Panc1 (cell line): ENCODE measurements around the gene ADIPOR2. TPM values are rescaled to one million over a fixed set of nuclear protein-coding genes. Genes with fewer than 3 reads are reported as not detected.

Experiments
- ATAC-seq: fragments of 200-7000 bp; cut with Tn5 transposase; 2 replicates; pipeline ENCODE4 v1.9.1; 2020; ENCODE audit warnings: mild to moderate bottlenecking, moderate library complexity
- BruUV-seq: library from RNA; stranded (reverse); fragments of 400-500 nt; replicated peaks from 2 replicates; lab custom pipeline; 2021; lab: Mats Ljungman, UMichigan
- CTCF ChIA-PET: fragments of 300-600 bp; sonication (Branson Sonifier 250); formaldehyde crosslinking; loops from one replicate; lab custom pipeline; 2022; ENCODE audit warnings: antibody characterized with exemption; lab: Charles Lee
- POLR2A ChIA-PET: fragments of 300-600 bp; sonication (Branson Sonifier 250); formaldehyde crosslinking; loops from one replicate; lab custom pipeline; 2022; ENCODE audit warnings: antibody characterized with exemption; lab: Charles Lee
- DNase-seq: peaks from one replicate; pipeline ENCODE4 v3.0.0-alpha.2; 2010; ENCODE audit warnings: low read depth, low spot score
- H3K27ac ChIP-seq: 2 replicates; pipeline ENCODE4 v1.5.1; 2011; ENCODE audit warnings: mild to moderate bottlenecking, low read length, inconsistent platforms
- H3K27me3 ChIP-seq: fragments of 200-500 bp; sonication (Bioruptor generic); 2 replicates; pipeline ENCODE4 v1.6.0; 2014; ENCODE audit warnings: low read length, inconsistent platforms; ENCODE audit not compliant: control insufficient read depth, insufficient read depth
- H3K36me3 ChIP-seq: fragments of 200-500 bp; sonication (Bioruptor generic); 2 replicates; pipeline ENCODE4 v1.5.1; 2014; ENCODE audit warnings: inconsistent platforms, mild to moderate bottlenecking, low read length, moderate library complexity; ENCODE audit not compliant: control insufficient read depth, insufficient read depth
- H3K4me1 ChIP-seq: 2 replicates; pipeline ENCODE4 v1.5.1; 2011; ENCODE audit warnings: inconsistent platforms, mild to moderate bottlenecking, low read length, moderate library complexity; ENCODE audit not compliant: control insufficient read depth, insufficient read depth
- H3K4me3 ChIP-seq, 2 experiments: 2 replicates each; pipeline ENCODE4 v1.5.1; 2011 to 2012; ENCODE audit warnings: low read depth in 2 of 2, low read length in 2 of 2, mild to moderate bottlenecking in 2 of 2, inconsistent platforms in 1 of 2, moderate library complexity in 1 of 2
- H3K9me3 ChIP-seq: fragments of 200-500 bp; sonication (Bioruptor generic); 2 replicates; pipeline ENCODE4 v1.5.1; 2014; ENCODE audit warnings: low read depth, mild to moderate bottlenecking, inconsistent platforms, low read length, moderate library complexity; ENCODE audit not compliant: control insufficient read depth, insufficient read depth
- POLR2AphosphoS5 ChIP-seq: IDR thresholded peaks from 2 replicates; pipeline ENCODE4 v1.6.1; 2012; ENCODE audit warnings: mild to moderate bottlenecking, low read depth, low read length, moderate library complexity
- SIN3A ChIP-seq: IDR thresholded peaks from 2 replicates; pipeline ENCODE4 v1.6.1; 2012; ENCODE audit warnings: low read depth, mild to moderate bottlenecking, low read length, moderate library complexity, borderline replicate concordance; ENCODE audit not compliant: insufficient read depth
- TCF7L2 ChIP-seq: IDR thresholded peaks from 2 replicates; pipeline ENCODE4 v1.6.1; 2011; ENCODE audit warnings: mild to moderate bottlenecking, low read depth, low read length, inconsistent platforms
- in situ Hi-C: cut with HindIII; loops from 2 replicates; pipeline ENCODE4 v1.10.0; 2016; ENCODE audit warnings: low sequenced_read_pairs, low pct_unique_long_range_greater_than_20kb
- intact Hi-C: fragments of 100-400 bp; cut with micrococcal nuclease; formaldehyde crosslinking; loops from one replicate; pipeline ENCODE4 v1.10.0; 2022; ENCODE audit not compliant: unreplicated experiment
- total RNA-seq: library from RNA; stranded (reverse); gene quantifications from one replicate; pipeline ENCODE4 v1.2.1, GENCODE V29; 2021; ENCODE audit not compliant: unreplicated experiment
- TF ChIP-seq, protein P1 (sequence below): fragments of 450-650 bp; IDR thresholded peaks from 2 replicates; pipeline ENCODE4 v1.5.1; 2017; ENCODE audit warnings: mild to moderate bottlenecking
- TF ChIP-seq, protein P2 (sequence below), 2 experiments: IDR thresholded peaks; 2 replicates each; pipeline ENCODE4 v1.6.1; 2011 to 2012; ENCODE audit warnings: low read depth in 2 of 2, control low read depth in 1 of 2, low read length in 1 of 2, mild to moderate bottlenecking in 1 of 2, moderate library complexity in 1 of 2; ENCODE audit not compliant: insufficient read depth in 1 of 2

ADIPOR2 gene
- total RNA-seq, 1 experiment from 2014 or later = 76.0 TPM

DNA sequence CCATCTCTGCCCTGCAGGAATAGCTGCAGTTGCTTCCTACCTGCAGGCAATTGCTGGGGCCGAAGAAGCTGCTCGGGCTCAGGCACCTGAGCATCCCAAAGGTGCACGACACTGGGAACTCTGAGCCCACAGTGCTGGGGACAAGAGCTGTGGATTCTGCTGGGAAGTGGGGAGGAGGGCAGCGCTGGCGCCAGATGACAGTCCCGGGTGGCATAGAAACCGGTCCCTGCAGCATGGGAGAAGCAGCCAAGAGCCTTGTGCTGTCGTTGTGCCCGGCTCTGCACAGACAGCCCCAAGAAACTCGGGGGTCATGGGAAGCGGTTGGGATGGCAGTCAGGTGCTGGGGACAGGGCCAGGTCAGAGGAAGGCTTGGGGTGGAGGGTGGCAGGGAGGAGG, 130.0 kb downstream of the ADIPOR2 start:
- Histone ChIP-seq H3K4me1 (no peaks in the 10 kb centered on the region), H3K27ac (no peak overlapping the region), H3K27me3 (no peaks in the 10 kb centered on the region; the same call in 1 of the 2 replicates), H3K9me3 (no peaks in the 10 kb centered on the region), H3K36me3 (no peaks in the 10 kb centered on the region), H3K4me3 (no peak overlapping the region)
- BruUV-seq = no TSS peak
- TF ChIP-seq, protein P1, sequence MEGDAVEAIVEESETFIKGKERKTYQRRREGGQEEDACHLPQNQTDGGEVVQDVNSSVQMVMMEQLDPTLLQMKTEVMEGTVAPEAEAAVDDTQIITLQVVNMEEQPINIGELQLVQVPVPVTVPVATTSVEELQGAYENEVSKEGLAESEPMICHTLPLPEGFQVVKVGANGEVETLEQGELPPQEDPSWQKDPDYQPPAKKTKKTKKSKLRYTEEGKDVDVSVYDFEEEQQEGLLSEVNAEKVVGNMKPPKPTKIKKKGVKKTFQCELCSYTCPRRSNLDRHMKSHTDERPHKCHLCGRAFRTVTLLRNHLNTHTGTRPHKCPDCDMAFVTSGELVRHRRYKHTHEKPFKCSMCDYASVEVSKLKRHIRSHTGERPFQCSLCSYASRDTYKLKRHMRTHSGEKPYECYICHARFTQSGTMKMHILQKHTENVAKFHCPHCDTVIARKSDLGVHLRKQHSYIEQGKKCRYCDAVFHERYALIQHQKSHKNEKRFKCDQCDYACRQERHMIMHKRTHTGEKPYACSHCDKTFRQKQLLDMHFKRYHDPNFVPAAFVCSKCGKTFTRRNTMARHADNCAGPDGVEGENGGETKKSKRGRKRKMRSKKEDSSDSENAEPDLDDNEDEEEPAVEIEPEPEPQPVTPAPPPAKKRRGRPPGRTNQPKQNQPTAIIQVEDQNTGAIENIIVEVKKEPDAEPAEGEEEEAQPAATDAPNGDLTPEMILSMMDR = no peak
- TF ChIP-seq, protein P2, sequence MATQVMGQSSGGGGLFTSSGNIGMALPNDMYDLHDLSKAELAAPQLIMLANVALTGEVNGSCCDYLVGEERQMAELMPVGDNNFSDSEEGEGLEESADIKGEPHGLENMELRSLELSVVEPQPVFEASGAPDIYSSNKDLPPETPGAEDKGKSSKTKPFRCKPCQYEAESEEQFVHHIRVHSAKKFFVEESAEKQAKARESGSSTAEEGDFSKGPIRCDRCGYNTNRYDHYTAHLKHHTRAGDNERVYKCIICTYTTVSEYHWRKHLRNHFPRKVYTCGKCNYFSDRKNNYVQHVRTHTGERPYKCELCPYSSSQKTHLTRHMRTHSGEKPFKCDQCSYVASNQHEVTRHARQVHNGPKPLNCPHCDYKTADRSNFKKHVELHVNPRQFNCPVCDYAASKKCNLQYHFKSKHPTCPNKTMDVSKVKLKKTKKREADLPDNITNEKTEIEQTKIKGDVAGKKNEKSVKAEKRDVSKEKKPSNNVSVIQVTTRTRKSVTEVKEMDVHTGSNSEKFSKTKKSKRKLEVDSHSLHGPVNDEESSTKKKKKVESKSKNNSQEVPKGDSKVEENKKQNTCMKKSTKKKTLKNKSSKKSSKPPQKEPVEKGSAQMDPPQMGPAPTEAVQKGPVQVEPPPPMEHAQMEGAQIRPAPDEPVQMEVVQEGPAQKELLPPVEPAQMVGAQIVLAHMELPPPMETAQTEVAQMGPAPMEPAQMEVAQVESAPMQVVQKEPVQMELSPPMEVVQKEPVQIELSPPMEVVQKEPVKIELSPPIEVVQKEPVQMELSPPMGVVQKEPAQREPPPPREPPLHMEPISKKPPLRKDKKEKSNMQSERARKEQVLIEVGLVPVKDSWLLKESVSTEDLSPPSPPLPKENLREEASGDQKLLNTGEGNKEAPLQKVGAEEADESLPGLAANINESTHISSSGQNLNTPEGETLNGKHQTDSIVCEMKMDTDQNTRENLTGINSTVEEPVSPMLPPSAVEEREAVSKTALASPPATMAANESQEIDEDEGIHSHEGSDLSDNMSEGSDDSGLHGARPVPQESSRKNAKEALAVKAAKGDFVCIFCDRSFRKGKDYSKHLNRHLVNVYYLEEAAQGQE (IDR thresholded peaks at IDR 0.05; ENCODE audit: insufficient read depth in 1 of 2, low read depth in 2 of 2, low read length in 1 of 2) = no peak
- TF ChIP-seq POLR2AphosphoS5 = no peak
- TF ChIP-seq SIN3A = no peak
- no peak for TF ChIP-seq TCF7L2
- DNase-seq (no peak), ATAC-seq (0 out of 2 replicates have a peak, but pooled peaks have one; percentile 14)
- in situ Hi-C loops = no loop called here
- intact Hi-C loops = no loop called here
- ChIA-PET POLR2A (no interaction called here), CTCF (interaction anchor here (0.7 kb wide), 1 partner anchor 15 kb away, joined by 3 read pairs; no protein-coding TSS in a partner anchor)

DNA sequence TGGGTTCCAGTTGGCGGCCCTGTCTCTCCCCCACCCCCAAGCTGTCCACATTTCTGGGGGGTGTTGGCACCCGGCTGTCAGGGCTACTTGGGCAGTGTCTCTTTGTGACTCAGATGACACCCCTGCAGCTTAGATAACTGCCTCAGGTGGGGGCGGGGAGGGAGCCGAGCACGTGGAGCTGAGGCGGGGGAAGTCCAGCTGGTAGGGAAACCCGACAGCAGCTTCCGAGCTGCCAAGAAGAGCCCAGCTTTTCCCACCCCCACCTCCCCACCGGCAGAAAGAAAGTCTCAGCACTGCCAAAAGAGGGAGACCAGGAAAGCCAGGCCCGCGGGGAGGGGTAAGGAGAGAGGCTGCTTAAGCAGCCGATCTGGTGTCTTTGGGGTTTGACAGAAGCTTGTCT, 130.9 kb downstream of the ADIPOR2 start:
- no peak for DNase-seq
- no peaks in the 10 kb centered on the region for H3K4me1 ChIP-seq
- no peaks in the 10 kb centered on the region; the same call in 1 of the 2 replicates for H3K27me3 ChIP-seq
- POLR2A ChIA-PET = no interaction called here
- no peaks in the 10 kb centered on the region for H3K36me3 ChIP-seq
- ATAC-seq = no peak
- no peak for TF ChIP-seq SIN3A
- no peak for TF ChIP-seq POLR2AphosphoS5
- TF ChIP-seq, protein P1 = no peak
- TF ChIP-seq, protein P2 (IDR thresholded peaks at IDR 0.05; ENCODE audit: insufficient read depth in 1 of 2, low read depth in 2 of 2, low read length in 1 of 2) = no peak
- TF ChIP-seq TCF7L2 = no peak
- CTCF ChIA-PET = no interaction called here
- no TSS peak for BruUV-seq
- in situ Hi-C loops = no loop called here
- intact Hi-C loops = no loop called here
- H3K27ac ChIP-seq = no peak overlapping the region
- H3K9me3 ChIP-seq = no peaks in the 10 kb centered on the region
- no peak overlapping the region for H3K4me3 ChIP-seq
